Vagina (tissue), 2 donors: ENCODE measurements around the gene BIN2.

Experiments used
- CTCF ChIP-seq, 3 experiments: fragments of 450-650 bp in 2 of 3; fragments of 200-600 bp in 1 of 3; sonication (generic) in 1 of 3; IDR thresholded peaks; one replicate each; pipeline ENCODE4 v1.5.1; 2017 to 2019; ENCODE audit warnings: antibody characterized with exemption in 3 of 3, mild to moderate bottlenecking in 2 of 3, moderate library complexity in 2 of 3
- POLR2AphosphoS5 ChIP-seq, 2 donors: sonication (generic); formaldehyde crosslinking; IDR thresholded peaks; one replicate each; pipeline ENCODE4 v1.9.0; 2017; ENCODE audit warnings: antibody characterized with exemption in 2 of 2, mild to moderate bottlenecking in 2 of 2, low read depth in 1 of 2; ENCODE audit not compliant: insufficient read depth in 1 of 2

GRCh38 chr12:51234530-51234929, 89.4 kb downstream of the BIN2 start:
- TF ChIP-seq CTCF (IDR thresholded peaks at IDR 0.05) (no peak), POLR2AphosphoS5 (IDR thresholded peaks at IDR 0.05; ENCODE audit: insufficient read depth in 1 of 2, low read depth in 1 of 2) (no peak)
